Suprapubic skin (tissue), 3 donors: Measurements from ENCODE around the gene CNTN4.

Source experiments
- EP300 ChIP-seq: sonication (generic); formaldehyde crosslinking; IDR thresholded peaks from one replicate; pipeline ENCODE4 v1.6.1; 2017; ENCODE audit warnings: antibody characterized with exemption
- POLR2A ChIP-seq, 2 donors: fragments of 450-650 bp; IDR thresholded peaks; one replicate each; pipeline ENCODE4 v1.6.1; 2017; ENCODE audit warnings: antibody characterized with exemption in 2 of 2, mild to moderate bottlenecking in 2 of 2, moderate library complexity in 2 of 2
- TF ChIP-seq, protein P1 (sequence below), 2 donors: fragments of 200-600 bp in 1 of 2; fragments of 450-650 bp in 1 of 2; sonication (generic) in 1 of 2; IDR thresholded peaks; one replicate each; pipeline ENCODE4 v1.5.1; 2016 to 2019; ENCODE audit warnings: antibody characterized with exemption in 2 of 2, mild to moderate bottlenecking in 1 of 2, moderate library complexity in 1 of 2

GRCh38 chr3:3053974-3054373, 955.3 kb downstream of the CNTN4 start:
- TF ChIP-seq, protein P1, sequence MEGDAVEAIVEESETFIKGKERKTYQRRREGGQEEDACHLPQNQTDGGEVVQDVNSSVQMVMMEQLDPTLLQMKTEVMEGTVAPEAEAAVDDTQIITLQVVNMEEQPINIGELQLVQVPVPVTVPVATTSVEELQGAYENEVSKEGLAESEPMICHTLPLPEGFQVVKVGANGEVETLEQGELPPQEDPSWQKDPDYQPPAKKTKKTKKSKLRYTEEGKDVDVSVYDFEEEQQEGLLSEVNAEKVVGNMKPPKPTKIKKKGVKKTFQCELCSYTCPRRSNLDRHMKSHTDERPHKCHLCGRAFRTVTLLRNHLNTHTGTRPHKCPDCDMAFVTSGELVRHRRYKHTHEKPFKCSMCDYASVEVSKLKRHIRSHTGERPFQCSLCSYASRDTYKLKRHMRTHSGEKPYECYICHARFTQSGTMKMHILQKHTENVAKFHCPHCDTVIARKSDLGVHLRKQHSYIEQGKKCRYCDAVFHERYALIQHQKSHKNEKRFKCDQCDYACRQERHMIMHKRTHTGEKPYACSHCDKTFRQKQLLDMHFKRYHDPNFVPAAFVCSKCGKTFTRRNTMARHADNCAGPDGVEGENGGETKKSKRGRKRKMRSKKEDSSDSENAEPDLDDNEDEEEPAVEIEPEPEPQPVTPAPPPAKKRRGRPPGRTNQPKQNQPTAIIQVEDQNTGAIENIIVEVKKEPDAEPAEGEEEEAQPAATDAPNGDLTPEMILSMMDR (IDR thresholded peaks at IDR 0.05), result no peak
- TF ChIP-seq POLR2A (IDR thresholded peaks at IDR 0.05), result no peak
- no peak for TF ChIP-seq EP300
